H9 (cell line): Measurements from ENCODE around the gene ATP8B4. TPM values are rescaled to one million over a fixed set of nuclear protein-coding genes. Genes with fewer than 3 reads are reported as not detected.

Experiments used
- DNase-seq: peaks from one replicate; pipeline ENCODE4 v3.0.0-alpha.2; 2017
- H2AFZ ChIP-seq: one replicate; pipeline ENCODE4 v1.6.1; 2013; ENCODE audit warnings: mild to moderate bottlenecking, low read length, control low read depth, moderate library complexity
- H2AK5ac ChIP-seq: 2 replicates; pipeline ENCODE4 v1.6.1; 2013; ENCODE audit warnings: low read length, control low read depth, mixed read lengths; ENCODE audit not compliant: insufficient read length
- H2BK120ac ChIP-seq: one replicate; pipeline ENCODE4 v1.6.1; 2013; ENCODE audit warnings: low read depth, mild to moderate bottlenecking, low read length, control low read depth, inconsistent platforms; ENCODE audit not compliant: poor library complexity, severe bottlenecking
- H2BK12ac ChIP-seq: 2 replicates; pipeline ENCODE4 v1.6.1; 2013; ENCODE audit warnings: low read length, control low read depth, mixed read lengths, low read depth; ENCODE audit not compliant: insufficient read length
- H2BK15ac ChIP-seq: 2 replicates; pipeline ENCODE4 v1.6.1; 2013; ENCODE audit warnings: low read depth, low read length, control low read depth
- H2BK20ac ChIP-seq: one replicate; pipeline ENCODE4 v1.6.1; 2013; ENCODE audit warnings: low read depth, mild to moderate bottlenecking, low read length, control low read depth, inconsistent platforms; ENCODE audit not compliant: poor library complexity, severe bottlenecking
- H2BK5ac ChIP-seq: 2 replicates; pipeline ENCODE4 v1.6.1; 2013; ENCODE audit warnings: low read length, control low read depth, mixed read lengths; ENCODE audit not compliant: insufficient read length
- H3K14ac ChIP-seq: 2 replicates; pipeline ENCODE4 v1.6.1; 2013; ENCODE audit warnings: low read length, control low read depth; ENCODE audit not compliant: insufficient read depth
- H3K18ac ChIP-seq: 2 replicates; pipeline ENCODE4 v1.6.1; 2013; ENCODE audit warnings: low read depth, mild to moderate bottlenecking, mixed read lengths, low read length, control low read depth; ENCODE audit not compliant: insufficient read length
- H3K23ac ChIP-seq: 2 replicates; pipeline ENCODE4 v1.6.1; 2013; ENCODE audit warnings: low read length, control low read depth, mixed read lengths, low read depth; ENCODE audit not compliant: insufficient read length
- H3K23me2 ChIP-seq: 2 replicates; pipeline ENCODE4 v1.6.1; 2013; ENCODE audit warnings: low read depth, mild to moderate bottlenecking, mixed read lengths, low read length, control low read depth; ENCODE audit not compliant: insufficient read length, poor library complexity, severe bottlenecking
- H3K27ac ChIP-seq: 2 replicates; pipeline ENCODE4 v1.5.1; 2013; ENCODE audit warnings: low read length, control low read depth, mixed read lengths, low read depth; ENCODE audit not compliant: insufficient read length
- H3K27me3 ChIP-seq: 2 replicates; pipeline ENCODE4 v1.6.1; 2013; ENCODE audit warnings: low read length, control low read depth, inconsistent platforms; ENCODE audit not compliant: insufficient read depth
- H3K4ac ChIP-seq: 2 replicates; pipeline ENCODE4 v1.6.1; 2013; ENCODE audit warnings: low read depth, mild to moderate bottlenecking, control low read depth, inconsistent platforms, low read length, moderate library complexity
- H3K4me1 ChIP-seq: 2 replicates; pipeline ENCODE4 v1.6.1; 2013; ENCODE audit warnings: low read length, control low read depth, inconsistent platforms; ENCODE audit not compliant: insufficient read depth
- H3K4me2 ChIP-seq: 2 replicates; pipeline ENCODE4 v1.6.1; 2013; ENCODE audit warnings: low read length, control low read depth, mixed read lengths; ENCODE audit not compliant: insufficient read length, insufficient read depth
- H3K56ac ChIP-seq: 2 replicates; pipeline ENCODE4 v1.6.1; 2013; ENCODE audit warnings: low read depth, mild to moderate bottlenecking, mixed read lengths, low read length, control low read depth; ENCODE audit not compliant: insufficient read length
- H3K79me1 ChIP-seq: 2 replicates; pipeline ENCODE4 v1.6.1; 2013; ENCODE audit warnings: low read depth, mild to moderate bottlenecking, moderate library complexity, low read length, control low read depth, inconsistent platforms; ENCODE audit not compliant: insufficient read depth, poor library complexity, severe bottlenecking
- H3K79me2 ChIP-seq: 2 replicates; pipeline ENCODE4 v1.6.1; 2013; ENCODE audit warnings: low read length, control low read depth, inconsistent platforms; ENCODE audit not compliant: insufficient read depth
- H3K9ac ChIP-seq: 2 replicates; pipeline ENCODE4 v1.6.1; 2013; ENCODE audit warnings: low read length, control low read depth, mixed read lengths; ENCODE audit not compliant: insufficient read length; ENCODE audit errors: extremely low read depth
- H3K9me3 ChIP-seq: one replicate; pipeline ENCODE4 v1.6.1; 2013; ENCODE audit warnings: low read depth, low read length, inconsistent platforms; ENCODE audit not compliant: control insufficient read depth
- H3T11ph ChIP-seq: one replicate; pipeline ENCODE4 v1.6.1; 2013; ENCODE audit warnings: mild to moderate bottlenecking, low read length, control low read depth, inconsistent platforms
- H4K20me1 ChIP-seq: one replicate; pipeline ENCODE4 v1.6.1; 2013; ENCODE audit not compliant: control insufficient read depth, insufficient read length, insufficient read depth
- H4K5ac ChIP-seq: 2 replicates; pipeline ENCODE4 v1.6.1; 2013; ENCODE audit warnings: low read depth, mild to moderate bottlenecking, mixed read lengths, low read length, control low read depth; ENCODE audit not compliant: insufficient read length
- H4K8ac ChIP-seq: replicated peaks from 2 replicates; pipeline ENCODE4 v1.6.1; 2013; ENCODE audit warnings: low read length, control low read depth, mixed read lengths, low read depth; ENCODE audit not compliant: insufficient read length
- H4K91ac ChIP-seq: 2 replicates; pipeline ENCODE4 v1.6.1; 2013; ENCODE audit warnings: low read depth, mild to moderate bottlenecking, moderate library complexity, mixed read lengths, low read length, control low read depth; ENCODE audit not compliant: insufficient read length
- H3K27ac Mint-ChIP-seq, 3 experiments: 2 replicates in 2 of 3; 3 replicates in 1 of 3; pipeline ENCODE4 v1.8.0; 2020 to 2021; ENCODE audit warnings: mixed read lengths in 3 of 3, mild to moderate bottlenecking in 1 of 3, moderate library complexity in 1 of 3
- H3K27me3 Mint-ChIP-seq: 2 replicates; pipeline ENCODE4 v1.8.0; 2021; ENCODE audit warnings: low read depth, mild to moderate bottlenecking, moderate library complexity, mixed read lengths
- H3K36me3 Mint-ChIP-seq, 3 experiments: 2 replicates in 2 of 3; 3 replicates in 1 of 3; pipeline ENCODE4 v1.8.0; 2020 to 2021; ENCODE audit warnings: low read depth in 3 of 3, mixed read lengths in 3 of 3; ENCODE audit not compliant: insufficient read depth in 1 of 3
- H3K4me1 Mint-ChIP-seq, 2 experiments: 2 replicates each; pipeline ENCODE4 v1.8.0; 2020; ENCODE audit warnings: mixed read lengths in 2 of 2
- H3K4me3 Mint-ChIP-seq, 2 experiments: 2 replicates in 1 of 2; 3 replicates in 1 of 2; pipeline ENCODE4 v1.8.0; 2020 to 2021; ENCODE audit warnings: mild to moderate bottlenecking in 2 of 2, mixed read lengths in 2 of 2, moderate library complexity in 1 of 2
- H3K9me3 Mint-ChIP-seq, 2 experiments: 2 replicates in 1 of 2; 3 replicates in 1 of 2; pipeline ENCODE4 v1.8.0; 2020; ENCODE audit warnings: mild to moderate bottlenecking in 2 of 2, mixed read lengths in 2 of 2, moderate library complexity in 1 of 2
- CTCF ChIP-seq: fragments of 200-600 bp; sonication (generic); conservative IDR thresholded peaks from 3 replicates; pipeline ENCODE4 v1.8.0; 2021; ENCODE audit warnings: antibody characterized with exemption, mild to moderate bottlenecking
- WGBS: extraction: QIAGEN DNeasy Blood & Tissue Kit; methylation state at CpG from one replicate; pipeline ENCODE4 v1.1.7; 2013; ENCODE audit warnings: missing lambda C conversion rate, low lambda C conversion rate, mixed read lengths; ENCODE audit not compliant: insufficient read length; ENCODE audit errors: extremely low coverage; 5-methylcytosine and 5-hydroxymethylcytosine counted together
- total RNA-seq: library from RNA; stranded (reverse); gene quantifications from 2 replicates; pipeline ENCODE4 v1.2.1, GENCODE V29; 2021

Gene ATP8B4
- total RNA-seq, 1 experiment from 2014 or later = 0.52 TPM

GRCh38 chr15:49876401-49877038 is 242.5 kb downstream of the ATP8B4 start:
- Histone ChIP-seq H2AFZ (no peak overlapping the region), H4K20me1 (no peaks in the 10 kb centered on the region), H2AK5ac (no peak overlapping the region), H3K23me2 (no peaks in the 10 kb centered on the region), H2BK12ac (no peak overlapping the region), H2BK5ac (no peak overlapping the region), H3T11ph (no peak overlapping the region), H2BK20ac (no peak overlapping the region), H3K27ac (no peak overlapping the region), H3K56ac (no peak overlapping the region), H3K14ac (no peak overlapping the region), H3K23ac (no peak overlapping the region), H3K18ac (no peak overlapping the region), H3K27me3 (no peaks in the 10 kb centered on the region), H3K4ac (no peak overlapping the region), H3K79me2 (no peaks in the 10 kb centered on the region), H2BK15ac (no peak overlapping the region), H4K8ac (no peak overlapping the region), H3K9ac (no peak overlapping the region), H3K4me2 (no peak overlapping the region), H3K79me1 (no peaks in the 10 kb centered on the region), H3K4me1 (peaks cover 2% of the 10 kb centered on the region; the same call in 1 of the 2 replicates), H4K5ac (no peak overlapping the region), H2BK120ac (no peak overlapping the region), H4K91ac (no peak overlapping the region), H3K9me3 (no peaks in the 10 kb centered on the region)
- TF ChIP-seq CTCF = peak; percentile 84
- peaks cover 17 to 18% of the 10 kb centered on the region in 2 experiments for H3K4me1 Mint-ChIP-seq
- H3K4me3 Mint-ChIP-seq = no peak overlapping the region
- H3K36me3 Mint-ChIP-seq = 0 out of 7 replicates have a peak, but pooled peaks cover 0 to 4% (median 0%) of the 10 kb centered on the region in 3 experiments
- H3K27ac Mint-ChIP-seq = peak overlapping the region in 1 of 3 experiments; percentile 91; a peak in 4 of 7 replicates
- no CpG with 5 or more reads among the region's 5 CpGs for WGBS
- DNase-seq = peak; percentile 81
- no peaks in the 10 kb centered on the region for H3K9me3 Mint-ChIP-seq
- H3K27me3 Mint-ChIP-seq = no peaks in the 10 kb centered on the region
